Inflammatory macrophage treated with lipopolysaccharide for 4 hours (primary cell): Measurements from ENCODE around the gene TNP1.

Experiments used
- DNase-seq: peaks from one replicate; pipeline ENCODE4 v3.0.0-alpha.2; 2020

The TNP1 gene

GRCh38 chr2:216837740-216838139 is 22.1 kb downstream of the TNP1 start:
- no peak for DNase-seq

DNA sequence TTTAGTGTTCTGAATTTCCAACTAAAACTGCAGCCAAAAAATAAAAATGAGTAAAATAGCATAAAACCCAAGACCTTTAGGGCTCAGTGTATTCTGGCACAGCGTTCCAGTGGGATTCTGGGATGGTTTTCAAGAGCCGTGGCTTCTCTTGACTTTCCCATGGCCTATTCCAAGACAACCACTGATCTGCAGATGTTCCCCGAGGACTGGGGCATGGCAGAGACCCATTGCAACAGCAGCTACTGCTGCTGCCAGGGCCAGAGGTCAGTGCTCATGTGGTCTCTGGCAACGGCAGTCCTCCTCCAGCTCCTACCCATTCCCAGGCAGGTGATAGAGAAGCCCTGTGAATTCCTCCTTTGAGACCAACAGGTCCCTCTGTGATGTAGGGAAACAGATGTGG is 26.8 kb downstream of the TNP1 start:
- DNase-seq: no peak

GRCh38 chr2:216830346-216830745 is 29.5 kb downstream of the TNP1 start:
- DNase-seq: no peak

DNA sequence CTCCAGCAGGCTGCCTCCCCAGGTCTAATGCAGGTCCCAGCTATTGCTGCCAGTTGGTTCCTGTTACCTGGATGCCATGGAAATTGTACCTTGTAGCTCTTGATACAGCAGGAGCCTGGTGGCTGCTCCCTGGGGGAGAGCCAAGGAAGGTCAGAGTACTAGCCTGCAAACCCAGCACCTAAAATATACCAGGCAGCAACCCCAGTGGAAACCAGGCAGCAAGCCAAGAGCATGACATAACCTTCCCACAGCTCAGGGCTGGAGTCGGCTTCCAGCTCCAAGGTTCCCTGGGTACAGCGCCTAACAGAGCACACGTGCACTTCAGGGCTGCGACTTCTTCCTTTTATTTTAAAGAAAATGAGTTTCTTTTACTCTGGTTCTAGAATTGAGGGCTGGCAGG is 30.3 kb downstream of the TNP1 start:
- DNase-seq: no peak

DNA sequence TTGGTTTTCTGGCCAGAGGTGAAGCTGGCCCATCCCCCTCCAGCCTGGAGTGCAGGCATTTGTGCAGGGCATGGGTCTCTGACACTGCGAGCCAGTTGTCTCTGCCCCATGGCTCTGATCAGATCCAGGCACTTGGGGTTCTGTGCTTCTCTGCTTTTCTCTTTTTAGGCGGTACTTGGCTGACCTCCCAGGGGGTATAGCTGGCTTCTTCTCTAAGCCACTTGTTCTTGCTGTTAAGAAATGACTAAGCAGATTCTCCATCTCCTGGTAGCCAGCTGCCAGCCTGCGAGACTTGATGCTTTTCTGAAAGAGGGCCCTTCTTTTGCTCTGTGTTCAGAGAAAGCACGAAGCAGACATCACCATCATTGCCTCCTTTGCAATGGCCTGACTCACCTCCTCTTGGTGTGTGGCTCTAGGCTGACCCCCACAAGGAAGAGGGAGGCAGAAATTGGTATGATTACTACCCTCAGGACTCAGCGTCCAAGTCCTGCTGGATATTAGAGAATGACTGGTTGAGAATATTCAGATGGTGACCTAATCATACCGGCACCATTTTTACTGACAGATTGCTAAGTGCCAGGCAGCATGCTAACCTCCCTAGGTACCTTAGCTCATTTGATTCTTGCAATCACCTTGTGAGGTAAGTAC is 32.7 kb downstream of the TNP1 start:
- DNase-seq: no peak

DNA sequence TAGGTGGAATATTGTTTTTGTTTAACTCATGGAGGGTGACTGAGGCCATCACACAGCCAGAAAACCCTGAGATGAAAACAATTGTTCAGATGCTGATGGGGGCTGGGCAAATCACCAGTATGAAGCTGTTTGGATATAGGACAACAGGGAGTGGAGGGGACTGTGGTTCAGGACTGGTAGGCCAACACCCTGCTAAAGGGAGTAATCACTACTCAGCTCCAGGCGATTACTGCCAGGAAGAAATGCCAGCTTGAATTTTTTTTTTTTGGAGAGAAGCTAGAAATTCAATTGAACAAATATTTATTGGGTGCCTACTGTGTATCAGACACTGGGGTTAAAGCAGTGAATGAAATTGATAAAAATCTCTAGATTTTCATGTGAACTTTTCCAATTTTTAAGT is 37.4 kb downstream of the TNP1 start:
- DNase-seq: no peak

DNA sequence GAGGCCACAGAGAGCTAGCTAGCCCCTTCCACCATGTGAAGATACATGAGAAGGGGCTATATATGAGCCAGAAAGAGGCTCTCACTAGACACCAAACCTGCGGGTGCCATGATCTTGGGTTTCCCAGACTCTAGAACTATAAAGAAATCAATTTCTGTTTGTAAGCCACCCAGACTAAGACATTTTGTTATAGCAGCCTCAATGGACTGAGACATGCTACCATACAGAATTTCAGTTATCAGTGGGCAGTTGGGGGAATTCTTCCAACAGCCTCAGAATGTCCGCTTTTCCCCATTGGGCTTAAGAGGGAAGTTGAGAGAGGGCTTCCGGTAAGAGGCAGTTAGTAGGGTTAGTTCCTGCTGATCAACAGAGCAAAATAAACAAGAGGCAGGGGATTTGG is 39.2 kb downstream of the TNP1 start:
- DNase-seq: no peak

DNA sequence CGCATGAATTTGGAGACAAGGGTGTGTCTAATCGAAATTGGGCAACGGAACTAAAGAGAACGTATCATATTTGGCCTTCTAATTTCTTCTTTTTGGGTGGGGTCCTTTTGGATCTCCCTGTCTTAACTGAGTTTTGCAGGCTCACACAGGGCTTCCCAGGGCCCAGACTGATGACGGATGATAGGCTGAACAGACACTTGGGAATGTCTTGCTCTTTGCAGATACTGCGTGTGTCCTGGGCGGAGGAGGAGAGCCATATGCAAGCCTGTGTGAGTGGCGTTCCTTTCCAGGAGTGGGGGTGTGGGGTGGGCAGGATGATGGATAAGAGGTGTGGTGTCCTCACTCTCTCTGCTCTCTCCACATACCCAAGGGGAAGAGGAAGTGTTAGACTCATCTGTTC is 40.1 kb downstream of the TNP1 start:
- no peak for DNase-seq

DNA sequence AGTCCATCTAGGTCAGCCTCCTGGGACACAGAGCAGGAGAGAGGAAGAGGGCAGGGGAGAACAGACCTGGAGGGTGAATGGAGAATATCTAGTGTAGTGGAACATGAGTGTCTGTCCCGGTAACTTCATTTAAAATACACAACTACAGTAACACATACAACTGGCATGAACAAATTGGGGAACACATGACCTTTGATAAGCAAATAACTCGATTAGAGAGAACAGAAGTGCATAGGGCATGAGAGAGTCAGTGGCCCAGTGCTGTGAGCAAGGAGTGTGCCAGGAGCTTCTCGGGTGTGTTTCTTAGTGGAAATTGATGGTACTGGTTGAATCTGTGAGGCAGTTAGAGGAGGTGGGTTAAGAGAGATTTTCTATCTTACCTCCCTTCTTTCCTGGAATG is 40.8 kb downstream of the TNP1 start:
- no peak for DNase-seq

DNA sequence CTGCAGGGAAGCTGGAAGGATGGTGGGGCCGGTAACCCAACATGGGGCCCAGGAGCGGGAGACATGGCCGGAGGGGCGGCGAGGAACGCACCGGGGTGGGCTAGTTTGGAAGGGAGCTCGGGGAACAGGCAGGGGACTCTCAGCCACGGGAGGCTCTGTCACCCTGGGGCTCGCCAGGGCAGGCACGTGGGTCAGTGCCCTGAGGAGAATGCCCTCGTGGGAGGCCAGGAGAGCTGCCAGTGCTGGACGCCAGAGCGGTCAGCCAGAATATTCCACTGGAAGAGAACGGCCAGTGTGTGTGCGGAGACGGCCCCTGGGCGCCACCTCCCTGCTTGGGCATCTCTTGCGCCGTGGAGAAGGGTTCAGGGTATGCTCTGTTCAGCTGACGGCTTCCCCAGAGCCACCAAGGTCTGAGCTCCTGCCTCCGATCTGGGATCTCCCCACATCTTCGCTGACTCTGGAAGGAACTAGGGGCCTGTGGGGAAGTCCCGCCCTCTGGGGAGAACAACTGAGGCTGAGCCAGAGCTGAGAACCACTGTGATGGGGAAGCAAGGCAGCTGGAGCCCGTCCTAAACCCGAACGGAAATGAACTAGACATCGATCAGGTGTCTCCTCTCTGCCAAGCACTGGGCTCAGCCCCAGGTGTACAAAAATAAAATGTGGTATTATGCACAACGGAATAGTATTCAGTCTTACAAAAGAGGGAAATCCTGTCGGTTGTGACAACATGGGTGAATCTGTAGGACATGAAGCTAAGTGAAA is 49.3 kb downstream of the TNP1 start:
- DNase-seq: no peak
